HG03066 (cell line): ENCODE measurements around the gene CST4.
"Not testable (repeated sequence)": the region's sequence is repeated elsewhere in the genome, so short reads cannot be mapped to it uniquely, and the experiment has no call there.

Experiments
- ATAC-seq: cut with Tn5 transposase; IDR thresholded peaks from one replicate; pipeline ENCODE4 v1.9.1; 2021; ENCODE audit warnings: low read depth; ENCODE audit not compliant: unreplicated experiment

Gene CST4

GRCh38 chr20:23645575-23645974 is 43.3 kb downstream of the CST4 start:
- ATAC-seq: no peak

DNA sequence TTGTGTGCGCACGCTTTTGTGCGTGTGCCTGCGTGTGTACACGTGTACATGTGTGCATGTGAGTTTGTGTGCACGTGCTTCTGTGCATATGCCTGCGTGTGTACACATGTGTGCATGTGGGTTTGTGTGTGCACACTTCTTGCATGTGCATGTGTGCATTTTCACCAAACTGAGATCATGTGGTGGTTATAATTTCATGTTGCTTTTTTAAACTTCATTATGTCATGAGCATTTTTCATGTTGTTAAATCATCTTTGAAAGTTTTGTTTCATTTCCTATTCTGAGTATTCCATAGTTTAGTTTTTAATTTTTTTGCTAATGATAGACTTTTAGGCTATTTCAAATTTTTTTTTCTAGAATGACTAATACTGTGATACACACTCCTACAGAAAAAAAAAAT is 44.7 kb downstream of the CST4 start:
- ATAC-seq: no peak

- ATAC-seq: no peak
These were observed 45.2 kb downstream of the CST4 start for GRCh38 chr20:23643659-23644058.

- no peak for ATAC-seq
These were observed 46.7 kb downstream of the CST4 start for GRCh38 chr20:23641936-23642751.

GRCh38 chr20:23640671-23641667 is 47.9 kb downstream of the CST4 start:
- no peak for ATAC-seq

GRCh38 chr20:23640018-23640601 is 48.7 kb downstream of the CST4 start:
- ATAC-seq: no peak

DNA sequence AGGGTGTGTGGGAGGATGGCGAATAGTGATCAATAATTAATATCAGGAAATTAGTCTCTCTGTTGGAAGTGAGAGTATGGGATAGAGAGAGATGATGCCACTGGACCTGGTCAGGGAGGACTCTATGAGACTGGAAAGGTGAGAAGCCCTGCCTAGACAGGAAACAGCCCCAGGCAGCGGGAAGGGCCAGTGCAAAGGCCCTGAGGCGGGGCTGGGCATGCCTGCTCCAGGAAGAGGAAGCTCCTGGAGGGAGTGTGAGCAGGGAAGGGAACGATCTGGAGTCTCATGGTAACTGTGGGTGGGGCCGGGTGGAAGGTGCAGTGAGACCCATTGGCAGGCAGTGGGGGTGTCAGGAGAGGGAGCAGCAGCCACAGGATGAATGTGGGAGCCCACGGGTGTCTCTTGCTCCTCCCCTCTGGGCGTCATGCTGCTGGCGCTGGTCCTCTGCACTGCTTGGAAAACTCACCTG is 49.3 kb downstream of the CST4 start:
- ATAC-seq: no peak

GRCh38 chr20:23638309-23638708 is 50.5 kb downstream of the CST4 start:
- no peak for ATAC-seq

DNA sequence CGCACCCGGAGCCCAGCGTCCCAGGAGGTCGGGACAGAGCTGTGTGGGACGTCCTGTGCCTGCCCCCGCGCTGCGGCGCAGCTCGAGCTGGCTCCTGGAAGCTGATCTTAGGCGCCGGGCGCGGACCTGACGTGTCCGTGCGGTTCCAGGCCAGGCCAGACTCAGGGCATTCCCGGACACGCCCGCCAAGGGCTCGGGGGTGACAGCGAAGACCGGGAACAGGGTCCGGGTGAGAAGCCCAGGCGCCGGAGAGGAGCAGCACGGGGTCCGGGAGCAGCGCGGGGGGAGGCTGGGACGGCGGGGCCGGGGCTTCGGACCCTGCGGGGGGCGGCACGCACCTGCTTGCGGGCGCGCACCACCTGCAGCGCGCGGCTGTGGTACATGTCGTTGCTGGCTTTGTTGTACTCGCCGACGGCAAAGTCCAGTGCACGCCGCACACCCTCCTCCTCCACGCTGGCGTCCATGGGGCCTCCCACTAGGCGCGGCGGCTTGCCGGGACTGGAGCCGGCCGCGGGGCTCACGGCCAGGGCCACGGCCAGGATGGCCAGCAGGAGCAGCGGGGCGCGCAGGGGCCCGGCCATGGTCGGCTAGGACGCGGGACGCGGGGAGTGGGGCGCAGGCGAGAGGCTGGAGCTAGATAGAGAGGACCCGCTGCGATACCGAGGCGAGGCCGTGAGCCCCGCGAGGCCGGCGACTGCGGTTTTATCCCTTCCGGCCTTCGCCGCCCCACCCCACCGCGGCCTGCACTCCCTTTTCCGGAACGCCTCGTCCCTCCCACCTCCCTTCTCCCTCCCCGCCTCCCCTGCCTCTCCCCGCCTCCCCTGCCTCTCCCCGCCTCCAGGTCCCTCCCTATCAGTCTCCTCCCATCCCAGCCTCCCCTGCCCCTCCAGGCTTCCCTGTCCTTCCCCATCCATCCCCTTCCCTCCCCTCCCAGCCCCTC is 51.3 kb downstream of the CST4 start, which contains the start of gene CST3:
Gene CST3, minus strand, starts transcription at position 674 of the 940 bp plus-strand sequence. Its CDS starts 93 bp downstream, at position 581.
- peak; percentile 69 for ATAC-seq

DNA sequence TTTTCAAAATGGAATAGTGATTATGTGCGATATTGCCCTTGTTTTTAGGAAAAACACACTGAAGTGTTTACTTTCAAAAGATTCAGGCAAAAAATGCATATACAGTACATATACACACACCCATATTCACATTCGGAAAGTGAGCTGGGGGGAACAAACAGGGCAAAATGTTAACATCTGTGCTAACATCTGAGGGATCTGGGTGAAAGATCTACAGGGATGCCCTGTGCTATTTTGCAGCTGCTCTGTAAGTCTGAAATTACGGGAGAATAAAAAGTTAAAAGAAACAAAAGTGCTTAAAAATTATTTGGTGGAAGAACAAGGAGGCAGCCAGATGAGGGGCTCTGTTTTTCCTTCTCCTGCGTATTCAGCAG is 51.9 kb downstream of the CST4 start:
- no peak for ATAC-seq

DNA sequence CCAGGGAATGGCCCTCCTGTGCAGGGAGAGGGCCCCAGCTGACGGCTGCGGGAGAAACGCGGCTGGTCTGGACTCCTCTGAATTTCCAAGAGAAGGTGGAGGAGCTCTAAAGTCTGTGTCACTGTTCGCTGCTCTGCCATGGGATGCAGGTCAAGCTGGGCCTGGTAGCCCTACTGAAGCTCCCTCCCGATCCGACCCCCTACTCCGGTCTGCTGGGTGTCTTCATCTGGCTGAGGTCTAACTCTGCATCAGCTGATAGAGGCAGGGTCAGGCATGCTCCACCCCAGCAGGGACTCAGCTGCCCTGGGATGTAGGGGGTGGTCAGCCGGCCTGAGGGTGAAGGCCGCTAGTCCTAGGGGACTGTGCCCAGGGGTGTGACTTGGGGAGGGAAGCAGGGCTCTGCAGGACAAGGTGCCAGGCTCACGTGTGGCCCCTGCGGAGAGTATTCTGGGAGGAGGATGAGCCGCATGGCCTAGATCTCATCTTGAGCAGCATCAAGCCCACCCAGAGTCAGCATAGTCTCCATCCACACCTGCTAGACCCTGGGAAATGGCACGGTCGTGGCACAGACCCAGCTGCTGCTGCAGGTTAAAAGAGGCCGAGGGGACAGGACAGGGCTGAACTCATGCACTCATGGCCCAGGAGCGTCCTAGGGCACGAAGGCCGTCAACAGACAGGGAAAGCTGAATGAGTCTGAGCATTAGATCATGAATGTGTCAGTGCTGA is 52.5 kb downstream of the CST4 start:
- no peak for ATAC-seq

DNA sequence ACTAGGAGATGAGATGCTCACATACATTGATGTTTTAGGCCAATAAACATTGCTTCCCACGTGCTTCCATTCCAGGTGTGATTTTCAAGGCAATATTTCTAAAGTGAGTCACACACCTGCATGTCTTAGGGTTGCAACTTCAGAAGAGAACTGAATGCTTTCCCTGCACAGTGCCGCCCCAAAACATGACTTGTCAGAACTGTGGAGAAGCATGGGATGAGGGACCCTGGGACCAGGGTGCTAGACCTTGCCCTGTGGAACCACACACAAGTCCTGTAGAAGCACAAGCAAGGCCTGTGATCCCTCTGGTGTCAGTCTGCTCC is 53.1 kb downstream of the CST4 start:
- ATAC-seq: not testable (repeated sequence)
